GM12878 (cell line): ENCODE data around the gene CARD18. TPM values are rescaled to one million over a fixed set of nuclear protein-coding genes. Genes with fewer than 3 reads are reported as not detected.

Source experiments
- ATAC-seq: fragments of 200-7000 bp; cut with Tn5 transposase; 3 replicates; pipeline ENCODE4 v1.9.1; 2020; ENCODE audit warnings: mild to moderate bottlenecking, moderate library complexity
- BruUV-seq: library from RNA; stranded (reverse); fragments of 400-500 nt; replicated peaks from 2 replicates; lab custom pipeline; 2021; lab: Mats Ljungman, UMichigan
- CTCF ChIA-PET: fragments of 300-600 bp; sonication (Branson Sonifier 250); formaldehyde crosslinking; extraction: SDS; loops from one replicate; lab custom pipeline; 2021; ENCODE audit warnings: inconsistent platforms; lab: Yijun Ruan, JAX
- POLR2A ChIA-PET: fragments of 350-600 bp; formaldehyde crosslinking; extraction: SDS; loops from one replicate; lab custom pipeline; 2021; ENCODE audit warnings: inconsistent platforms; lab: Charles Lee
- RAD21 ChIA-PET: fragments of 300-600 bp; sonication (Branson Sonifier 250); formaldehyde crosslinking; loops from one replicate; lab custom pipeline; 2023; ENCODE audit warnings: antibody characterized with exemption; ENCODE audit not compliant: unreplicated experiment; lab: Charles Lee
- SMC1A ChIA-PET: fragments of 300-600 bp; sonication (Branson Sonifier 250); formaldehyde crosslinking; loops from one replicate; lab custom pipeline; 2023; ENCODE audit not compliant: unreplicated experiment, uncharacterized antibody; lab: Charles Lee
- DNase-seq: peaks from one replicate; pipeline ENCODE4 v3.0.0-alpha.2; 2011; ENCODE audit warnings: low read depth, low spot score
- FAIRE-seq: peaks from 3 replicates; lab custom pipeline; 2011; peaks lifted over from hg19 to GRCh38; lab: Jason Lieb, UNC
- H2AFZ ChIP-seq: 2 replicates; pipeline ENCODE4 v1.6.0; 2011; ENCODE audit warnings: low read depth, low read length, control low read depth; ENCODE audit not compliant: control insufficient read depth
- H3K27ac ChIP-seq: 2 replicates; pipeline ENCODE4 v1.5.1; 2011; ENCODE audit warnings: control low read depth; ENCODE audit not compliant: control insufficient read depth, insufficient read depth
- H3K27me3 ChIP-seq, 2 experiments: replicated peaks in 1 of 2; 2 replicates each; pipeline versions ENCODE4 v1.6.0 to v1.6.1; 2011; ENCODE audit warnings: low read length in 1 of 2; ENCODE audit not compliant: control insufficient read depth in 2 of 2, insufficient read depth in 2 of 2
- H3K36me3 ChIP-seq, 2 experiments: 2 replicates each; pipeline ENCODE4 v1.5.1; 2011; ENCODE audit warnings: low read length in 1 of 2; ENCODE audit not compliant: control insufficient read depth in 2 of 2, insufficient read depth in 2 of 2
- H3K4me1 ChIP-seq: 2 replicates; pipeline ENCODE4 v1.6.1; 2011; ENCODE audit warnings: mild to moderate bottlenecking, low read length, moderate library complexity, mixed read lengths; ENCODE audit not compliant: control insufficient read depth, insufficient read depth
- H3K4me2 ChIP-seq: 2 replicates; pipeline ENCODE4 v1.6.0; 2011; ENCODE audit warnings: control low read depth; ENCODE audit not compliant: control insufficient read depth, insufficient read depth
- H3K4me3 ChIP-seq: fragments of 200-600 bp; sonication (generic); 2 replicates; pipeline ENCODE4 v1.5.1; 2016
- H3K79me2 ChIP-seq: 2 replicates; pipeline ENCODE4 v1.6.0; 2011; ENCODE audit warnings: low read length; ENCODE audit not compliant: control insufficient read depth, insufficient read depth
- H3K9ac ChIP-seq: 2 replicates; pipeline ENCODE4 v1.8.0; 2011; ENCODE audit warnings: low read length, control low read depth, mixed read lengths; ENCODE audit not compliant: control insufficient read depth, insufficient read depth
- H3K9me3 ChIP-seq: replicated peaks from 3 replicates; pipeline ENCODE4 v1.5.1; 2011; ENCODE audit warnings: mild to moderate bottlenecking, low read length; ENCODE audit not compliant: control insufficient read depth, insufficient read depth
- H4K20me1 ChIP-seq: 2 replicates; pipeline ENCODE4 v1.6.0; 2011; ENCODE audit not compliant: control insufficient read depth, insufficient read depth
- BMI1 ChIP-seq: fragments of 450-650 bp; IDR thresholded peaks from 2 replicates; pipeline ENCODE4 v1.6.1; 2016; ENCODE audit warnings: mild to moderate bottlenecking, moderate library complexity, borderline replicate concordance
- CEBPB ChIP-seq, 2 experiments: fragments of 150-350 bp in 1 of 2; IDR thresholded peaks; 2 replicates each; pipeline ENCODE4 v1.6.1; 2012 to 2014; ENCODE audit warnings: low read depth in 2 of 2, low read length in 2 of 2, borderline replicate concordance in 1 of 2, inconsistent platforms in 1 of 2
- EGR1 ChIP-seq, 2 experiments: IDR thresholded peaks; 1 replicate in 1 of 2; 2 replicates in 1 of 2; pipeline ENCODE4 v1.6.1; 2011 to 2012; ENCODE audit warnings: low read depth in 2 of 2, low read length in 2 of 2, borderline replicate concordance in 1 of 2, mild to moderate bottlenecking in 1 of 2, moderate library complexity in 1 of 2
- ESRRA ChIP-seq: IDR thresholded peaks from 2 replicates; pipeline ENCODE4 v1.6.1; 2012; ENCODE audit warnings: mild to moderate bottlenecking, low read length, improper control_type of control experiment
- FOXK2 ChIP-seq: fragments of 450-650 bp; IDR thresholded peaks from 2 replicates; pipeline ENCODE4 v1.6.1; 2017; ENCODE audit warnings: mild to moderate bottlenecking, moderate library complexity
- FOXM1 ChIP-seq: IDR thresholded peaks from 2 replicates; pipeline ENCODE4 v1.6.1; 2012; ENCODE audit warnings: low read depth, mild to moderate bottlenecking, inconsistent platforms, low read length, moderate library complexity
- NR2C2 ChIP-seq: IDR thresholded peaks from 2 replicates; pipeline ENCODE4 v1.6.1; 2011; ENCODE audit warnings: borderline replicate concordance, low read depth; ENCODE audit not compliant: control insufficient read depth, insufficient read length
- POLR2A ChIP-seq: IDR thresholded peaks from 2 replicates; pipeline ENCODE4 v1.6.1; 2011; ENCODE audit warnings: low read depth, mild to moderate bottlenecking, low read length
- POLR2AphosphoS5 ChIP-seq: IDR thresholded peaks from 2 replicates; pipeline ENCODE4 v1.6.1; 2011; ENCODE audit warnings: mild to moderate bottlenecking, low read length, inconsistent platforms
- RAD51 ChIP-seq: fragments of 450-650 bp; IDR thresholded peaks from 2 replicates; pipeline ENCODE4 v1.6.1; 2016; ENCODE audit warnings: moderate library complexity, mild to moderate bottlenecking, inconsistent platforms
- RCOR1 ChIP-seq: conservative IDR thresholded peaks from 2 replicates; pipeline ENCODE4 v1.6.1; 2012; ENCODE audit warnings: low read depth, low read length, improper control_type of control experiment
- SIX5 ChIP-seq: IDR thresholded peaks from 2 replicates; pipeline ENCODE4 v1.6.1; 2011; ENCODE audit warnings: mild to moderate bottlenecking, low read depth, low read length, moderate library complexity; ENCODE audit not compliant: severe bottlenecking
- USF2 ChIP-seq: IDR thresholded peaks from 2 replicates; pipeline ENCODE4 v1.6.1; 2011; ENCODE audit warnings: low read depth, low read length, improper control_type of control experiment, borderline replicate concordance
- WRNIP1 ChIP-seq: IDR thresholded peaks from 2 replicates; pipeline ENCODE4 v1.6.1; 2011; ENCODE audit warnings: low read depth, low read length, improper control_type of control experiment, borderline replicate concordance
- ZNF217 ChIP-seq: fragments of 450-650 bp; IDR thresholded peaks from 2 replicates; pipeline ENCODE4 v1.6.1; 2017; ENCODE audit warnings: antibody characterized with exemption, mild to moderate bottlenecking
- ZNF592 ChIP-seq: fragments of 450-650 bp; IDR thresholded peaks from 2 replicates; pipeline ENCODE4 v1.6.1; 2017; ENCODE audit warnings: mild to moderate bottlenecking, moderate library complexity
- ZNF622 ChIP-seq: fragments of 450-650 bp; IDR thresholded peaks from 2 replicates; pipeline ENCODE4 v1.6.1; 2017; ENCODE audit warnings: mild to moderate bottlenecking, inconsistent platforms
- ZZZ3 ChIP-seq: IDR thresholded peaks from 2 replicates; pipeline ENCODE4 v1.6.1; 2011; ENCODE audit warnings: low read depth; ENCODE audit not compliant: control insufficient read depth, insufficient read length
- WGBS: methylation state at CpG from one replicate; pipeline ENCODE4 v1.1.6; 2016; ENCODE audit warnings: low lambda C conversion rate; ENCODE audit not compliant: insufficient replicate concordance, insufficient coverage; ENCODE audit errors: missing lambda C conversion rate; 5-methylcytosine and 5-hydroxymethylcytosine counted together
- in situ Hi-C: fragments of 300-500 bp; cut with MboI; formaldehyde crosslinking; loops from 9 replicates; pipeline ENCODE4 v1.14.3; 2018; ENCODE audit warnings: mixed read lengths
- intact Hi-C: fragments of 100-400 bp; cut with micrococcal nuclease; formaldehyde crosslinking; loops from one replicate; pipeline ENCODE4 v1.14.2; 2022; ENCODE audit not compliant: unreplicated experiment
- polyA plus RNA-seq, 11 experiments: library from polyadenylated mRNA; depleted of rRNA in 4 of 11; unstranded in 6 of 11; stranded (reverse) in 5 of 11; fragments of >200 nt; fragmentation: Nextera tagmentation in 4 of 11; fragmentation: Illumina TruSeq in 1 of 11; extraction: Ambion mirVana in 4 of 11; extraction: Trizol in 1 of 11; gene quantifications; 1 replicate in 1 of 11; 2 replicates in 10 of 11; pipeline versions ENCODE4 v1.2.1 to v1.2.3, GENCODE V29; 2011 to 2016; ENCODE audit warnings: inconsistent platforms in 2 of 11, missing spikeins in 2 of 11, low read depth in 1 of 11
- total RNA-seq, 4 experiments: library from RNA; depleted of rRNA in 3 of 4; stranded (reverse); fragments of >200 nt in 3 of 4; fragmentation: Illumina TruSeq in 1 of 4; extraction: Trizol in 1 of 4; gene quantifications; 2 replicates each; pipeline versions ENCODE4 v1.2.1 to v1.2.3, GENCODE V29; 2013 to 2021
- TF ChIP-seq, protein P1 (sequence below): IDR thresholded peaks from 2 replicates; pipeline ENCODE4 v1.6.1; 2011; ENCODE audit warnings: mild to moderate bottlenecking, low read depth, low read length, moderate library complexity; ENCODE audit not compliant: insufficient replicate concordance

The CARD18 gene
- total and polyA plus RNA-seq, 10 of the 15 experiments (the other 5 are each of a cell fraction or from before 2014, with no cell fraction given), result not detected

DNA sequence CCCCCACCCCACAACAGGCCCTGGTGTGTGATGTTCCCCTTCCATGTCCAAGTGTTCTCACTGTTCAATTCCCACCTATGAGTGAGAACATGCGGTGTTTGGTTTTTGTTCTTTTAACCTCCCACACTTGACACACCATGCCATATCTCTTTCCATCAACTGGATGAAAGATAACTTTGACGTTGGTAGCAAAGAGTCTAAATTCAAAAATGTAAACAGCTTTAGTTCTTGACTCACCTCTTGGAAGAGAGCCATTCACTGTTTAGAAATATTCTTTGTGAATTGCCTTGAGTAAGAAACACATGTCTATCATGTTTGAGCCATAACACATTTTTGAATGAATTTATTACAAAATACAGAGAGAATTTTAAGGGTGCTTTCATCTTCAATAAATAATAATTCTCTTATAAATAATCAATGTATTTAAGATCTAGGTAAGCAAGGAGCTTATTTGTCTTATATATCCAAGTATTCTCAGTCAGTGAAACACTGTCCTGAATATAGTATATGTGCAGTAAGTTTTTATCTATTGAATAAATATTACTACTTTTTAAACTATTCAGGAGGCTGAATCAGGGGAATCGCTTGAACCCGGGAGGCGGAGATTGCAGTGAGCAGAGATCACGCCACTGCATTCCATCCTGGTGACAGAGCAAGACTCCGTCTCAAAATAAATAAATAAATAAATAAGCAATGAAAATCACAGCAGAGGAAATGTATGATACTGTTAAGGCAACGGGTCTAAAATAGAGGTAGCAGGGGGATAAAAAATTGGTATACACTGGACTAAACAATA lies 6.7 kb downstream of the CARD18 start:
- Histone ChIP-seq H3K9ac (no peak overlapping the region), H3K4me3 (no peak overlapping the region), H4K20me1 (no peaks in the 10 kb centered on the region), H3K27me3 (no peaks in the 10 kb centered on the region), H3K9me3 (no peaks in the 10 kb centered on the region), H3K4me2 (no peak overlapping the region), H3K27ac (no peak overlapping the region), H3K4me1 (no peaks in the 10 kb centered on the region), H3K79me2 (no peaks in the 10 kb centered on the region), H3K36me3 (no peaks in the 10 kb centered on the region), H2AFZ (no peak overlapping the region)
- DNase-seq, result no peak
- ChIA-PET RAD21 (no interaction called here), POLR2A (no interaction called here), CTCF (no interaction called here), SMC1A (no interaction called here)
- no peak for ATAC-seq
- WGBS, result 37% methylated on average over 8 of the region's 8 CpGs
- TF ChIP-seq, protein P1, sequence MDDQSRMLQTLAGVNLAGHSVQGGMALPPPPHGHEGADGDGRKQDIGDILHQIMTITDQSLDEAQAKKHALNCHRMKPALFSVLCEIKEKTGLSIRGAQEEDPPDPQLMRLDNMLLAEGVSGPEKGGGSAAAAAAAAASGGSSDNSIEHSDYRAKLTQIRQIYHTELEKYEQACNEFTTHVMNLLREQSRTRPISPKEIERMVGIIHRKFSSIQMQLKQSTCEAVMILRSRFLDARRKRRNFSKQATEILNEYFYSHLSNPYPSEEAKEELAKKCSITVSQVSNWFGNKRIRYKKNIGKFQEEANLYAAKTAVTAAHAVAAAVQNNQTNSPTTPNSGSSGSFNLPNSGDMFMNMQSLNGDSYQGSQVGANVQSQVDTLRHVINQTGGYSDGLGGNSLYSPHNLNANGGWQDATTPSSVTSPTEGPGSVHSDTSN, result no peak
- no peak for TF ChIP-seq BMI1
- TF ChIP-seq FOXM1, result no peak
- no peak for TF ChIP-seq FOXK2
- no peak for TF ChIP-seq ZZZ3
- TF ChIP-seq USF2, result no peak
- no peak for TF ChIP-seq WRNIP1
- no peak for TF ChIP-seq ZNF592
- no peak for TF ChIP-seq RCOR1
- TF ChIP-seq EGR1 (IDR thresholded peaks at IDR 0.05; ENCODE audit: borderline replicate concordance in 1 of 2, low read depth in 2 of 2, low read length in 2 of 2), result no peak
- TF ChIP-seq SIX5, result no peak
- TF ChIP-seq NR2C2, result no peak
- no peak for TF ChIP-seq CEBPB (IDR thresholded peaks at IDR 0.05; ENCODE audit: borderline replicate concordance in 1 of 2, low read depth in 2 of 2, low read length in 2 of 2)
- TF ChIP-seq ESRRA, result no peak
- TF ChIP-seq POLR2A, result no peak
- TF ChIP-seq POLR2AphosphoS5, result no peak
- TF ChIP-seq ZNF217, result no peak
- TF ChIP-seq RAD51, result no peak
- TF ChIP-seq ZNF622, result no peak
- intact Hi-C loops (no loop called here), in situ Hi-C loops (no loop called here)
- FAIRE-seq, result no peak
- BruUV-seq, result no TSS peak
